Measurements from ENCODE around the gene SPACA4.

The SPACA4 gene

DNA sequence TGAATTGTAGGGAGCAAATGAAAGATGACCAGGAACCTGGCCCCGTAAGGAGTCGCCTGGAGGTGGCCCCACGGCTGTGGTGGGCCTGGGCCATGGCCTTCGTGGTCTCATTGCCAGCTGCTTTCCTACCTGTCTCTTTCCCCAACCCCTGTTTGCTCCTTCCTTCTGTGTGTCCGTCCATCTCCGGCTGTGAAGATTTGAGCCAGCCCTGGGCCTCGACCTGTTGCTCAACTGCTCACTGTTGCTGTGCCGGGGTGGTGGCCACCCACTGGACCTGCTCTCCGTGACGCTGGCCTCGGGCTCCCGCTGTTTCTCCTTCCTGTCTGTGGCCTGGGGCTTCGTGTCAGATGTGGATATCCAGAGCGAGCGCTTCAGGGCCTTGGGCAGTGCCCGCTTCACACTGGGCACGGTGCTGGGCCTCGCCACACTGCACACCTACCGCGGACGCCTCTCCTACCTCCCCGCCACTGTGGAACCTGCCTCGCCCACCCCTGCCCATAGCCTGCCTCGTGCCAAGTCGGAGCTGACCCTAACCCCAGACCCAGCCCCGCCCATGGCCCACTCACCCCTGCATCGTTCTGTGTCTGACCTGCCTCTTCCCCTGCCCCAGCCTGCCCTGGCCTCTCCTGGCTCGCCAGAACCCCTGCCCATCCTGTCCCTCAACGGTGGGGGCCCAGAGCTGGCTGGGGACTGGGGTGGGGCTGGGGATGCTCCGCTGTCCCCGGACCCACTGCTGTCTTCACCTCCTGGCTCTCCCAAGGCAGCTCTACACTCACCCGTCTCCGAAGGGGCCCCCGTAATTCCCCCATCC, 22.1 kb downstream of the SPACA4 start:
- no peak for DNase-seq
- no peaks in the 10 kb centered on the region for H3K36me3 ChIP-seq (replicated peaks; ENCODE audit: insufficient read depth, low read length)
- H4K20me1 ChIP-seq (ENCODE audit: insufficient read depth, low read length), result no peaks in the 10 kb centered on the region
- H3K27ac ChIP-seq (ENCODE audit: low read length), result no peak overlapping the region
- peaks cover 17% of the 10 kb centered on the region; the same call in 1 of the 2 replicates for H3F3A ChIP-seq (ENCODE audit: insufficient read depth, low read length)
- no peaks in the 10 kb centered on the region for H3K27me3 ChIP-seq (replicated peaks; ENCODE audit: insufficient read depth, low read length)
- no peak overlapping the region for H3K9ac ChIP-seq (ENCODE audit: low read length)
- no peak overlapping the region for H3K4me2 ChIP-seq (ENCODE audit: low read depth, low read length)
- H3K9me3 ChIP-seq (replicated peaks; ENCODE audit: insufficient read depth, low read length), result no peaks in the 10 kb centered on the region
- H3K79me2 ChIP-seq (ENCODE audit: low read length), result peaks cover 14% of the 10 kb centered on the region
- TF ChIP-seq, protein P1, sequence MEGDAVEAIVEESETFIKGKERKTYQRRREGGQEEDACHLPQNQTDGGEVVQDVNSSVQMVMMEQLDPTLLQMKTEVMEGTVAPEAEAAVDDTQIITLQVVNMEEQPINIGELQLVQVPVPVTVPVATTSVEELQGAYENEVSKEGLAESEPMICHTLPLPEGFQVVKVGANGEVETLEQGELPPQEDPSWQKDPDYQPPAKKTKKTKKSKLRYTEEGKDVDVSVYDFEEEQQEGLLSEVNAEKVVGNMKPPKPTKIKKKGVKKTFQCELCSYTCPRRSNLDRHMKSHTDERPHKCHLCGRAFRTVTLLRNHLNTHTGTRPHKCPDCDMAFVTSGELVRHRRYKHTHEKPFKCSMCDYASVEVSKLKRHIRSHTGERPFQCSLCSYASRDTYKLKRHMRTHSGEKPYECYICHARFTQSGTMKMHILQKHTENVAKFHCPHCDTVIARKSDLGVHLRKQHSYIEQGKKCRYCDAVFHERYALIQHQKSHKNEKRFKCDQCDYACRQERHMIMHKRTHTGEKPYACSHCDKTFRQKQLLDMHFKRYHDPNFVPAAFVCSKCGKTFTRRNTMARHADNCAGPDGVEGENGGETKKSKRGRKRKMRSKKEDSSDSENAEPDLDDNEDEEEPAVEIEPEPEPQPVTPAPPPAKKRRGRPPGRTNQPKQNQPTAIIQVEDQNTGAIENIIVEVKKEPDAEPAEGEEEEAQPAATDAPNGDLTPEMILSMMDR (IDR thresholded peaks at IDR 0.05; ENCODE audit: low read length), result no peak
- TF ChIP-seq EZH2 (optimal IDR thresholded peaks at IDR 0.05; ENCODE audit: low read depth, low read length), result no peak
- no peak for TF ChIP-seq EZH2phosphoT487 (IDR thresholded peaks at IDR 0.05; ENCODE audit: low read length)
- peaks cover 15% of the 10 kb centered on the region for H3K4me1 ChIP-seq (ENCODE audit: low read length)
- no peak overlapping the region for H2AFZ ChIP-seq (ENCODE audit: low read length)
- no peak overlapping the region for H3K4me3 ChIP-seq (ENCODE audit: low read length)
- no peaks in the 10 kb centered on the region for H3K9me2 ChIP-seq (replicated peaks; ENCODE audit: insufficient read depth, low read length)

DNA sequence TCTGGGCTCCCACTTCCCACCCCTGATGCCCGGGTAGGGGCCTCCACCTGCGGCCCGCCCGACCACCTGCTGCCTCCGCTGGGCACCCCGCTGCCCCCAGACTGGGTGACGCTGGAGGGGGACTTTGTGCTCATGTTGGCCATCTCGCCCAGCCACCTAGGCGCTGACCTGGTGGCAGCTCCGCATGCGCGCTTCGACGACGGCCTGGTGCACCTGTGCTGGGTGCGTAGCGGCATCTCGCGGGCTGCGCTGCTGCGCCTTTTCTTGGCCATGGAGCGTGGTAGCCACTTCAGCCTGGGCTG, 22.7 kb downstream of the SPACA4 start:
- H3K4me1 ChIP-seq (ENCODE audit: low read length), result peaks cover 19% of the 10 kb centered on the region
- no peak overlapping the region for H3K27ac ChIP-seq (ENCODE audit: low read length)
- H3K4me2 ChIP-seq (ENCODE audit: low read depth, low read length), result no peak overlapping the region

DNA sequence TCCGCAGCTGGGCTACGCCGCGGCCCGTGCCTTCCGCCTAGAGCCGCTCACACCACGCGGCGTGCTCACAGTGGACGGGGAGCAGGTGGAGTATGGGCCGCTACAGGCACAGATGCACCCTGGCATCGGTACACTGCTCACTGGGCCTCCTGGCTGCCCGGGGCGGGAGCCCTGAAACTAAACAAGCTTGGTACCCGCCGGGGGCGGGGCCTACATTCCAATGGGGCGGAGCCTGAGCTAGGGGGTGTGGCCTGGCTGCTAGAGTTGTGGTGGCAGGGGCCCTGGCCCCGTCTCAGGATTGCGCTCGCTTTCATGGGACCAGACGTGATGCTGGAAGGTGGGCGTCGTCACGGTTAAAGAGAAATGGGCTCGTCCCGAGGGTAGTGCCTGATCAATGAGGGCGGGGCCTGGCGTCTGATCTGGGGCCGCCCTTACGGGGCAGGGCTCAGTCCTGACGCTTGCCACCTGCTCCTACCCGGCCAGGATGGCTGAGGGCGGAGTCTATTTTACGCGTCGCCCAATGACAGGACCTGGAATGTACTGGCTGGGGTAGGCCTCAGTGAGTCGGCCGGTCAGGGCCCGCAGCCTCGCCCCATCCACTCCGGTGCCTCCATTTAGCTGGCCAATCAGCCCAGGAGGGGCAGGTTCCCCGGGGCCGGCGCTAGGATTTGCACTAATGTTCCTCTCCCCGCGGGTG, 23.2 kb downstream of the SPACA4 start:
- H3K4me2 ChIP-seq (ENCODE audit: low read depth, low read length), result no peak overlapping the region
- no peak for DNase-seq
- H3K27ac ChIP-seq (ENCODE audit: low read length), result no peak overlapping the region
- no peaks in the 10 kb centered on the region for H3K36me3 ChIP-seq (replicated peaks; ENCODE audit: insufficient read depth, low read length)
- H3K4me1 ChIP-seq (ENCODE audit: low read length), result peaks cover 21% of the 10 kb centered on the region
- no peak overlapping the region for H3K9ac ChIP-seq (ENCODE audit: low read length)
- no peak overlapping the region for H3K4me3 ChIP-seq (ENCODE audit: low read length)
- H4K20me1 ChIP-seq (ENCODE audit: insufficient read depth, low read length), result no peaks in the 10 kb centered on the region
- no peak overlapping the region for H2AFZ ChIP-seq (ENCODE audit: low read length)
- TF ChIP-seq EZH2phosphoT487 (IDR thresholded peaks at IDR 0.05; ENCODE audit: low read length), result no peak
- TF ChIP-seq, protein P1 (IDR thresholded peaks at IDR 0.05; ENCODE audit: low read length), result no peak
- TF ChIP-seq EZH2 (optimal IDR thresholded peaks at IDR 0.05; ENCODE audit: low read depth, low read length), result no peak
- no peaks in the 10 kb centered on the region for H3K9me2 ChIP-seq (replicated peaks; ENCODE audit: insufficient read depth, low read length)
- H3K27me3 ChIP-seq (replicated peaks; ENCODE audit: insufficient read depth, low read length), result no peaks in the 10 kb centered on the region
- H3F3A ChIP-seq (ENCODE audit: insufficient read depth, low read length), result peaks cover 20% of the 10 kb centered on the region
- H3K79me2 ChIP-seq (ENCODE audit: low read length), result peaks cover 8% of the 10 kb centered on the region
- no peaks in the 10 kb centered on the region for H3K9me3 ChIP-seq (replicated peaks; ENCODE audit: insufficient read depth, low read length)

More for the DNA sequence above, 22.7 kb downstream of the SPACA4 start:
- H2AFZ ChIP-seq (ENCODE audit: low read length), result no peak overlapping the region
- peaks cover 18% of the 10 kb centered on the region; the same call in 1 of the 2 replicates for H3F3A ChIP-seq (ENCODE audit: insufficient read depth, low read length)
- H3K9ac ChIP-seq (ENCODE audit: low read length), result no peak overlapping the region
- H3K9me3 ChIP-seq (replicated peaks; ENCODE audit: insufficient read depth, low read length), result no peaks in the 10 kb centered on the region
- DNase-seq, result no peak
- H3K27me3 ChIP-seq (replicated peaks; ENCODE audit: insufficient read depth, low read length), result no peaks in the 10 kb centered on the region
- no peak overlapping the region for H3K4me3 ChIP-seq (ENCODE audit: low read length)
- H4K20me1 ChIP-seq (ENCODE audit: insufficient read depth, low read length), result no peaks in the 10 kb centered on the region
- H3K36me3 ChIP-seq (replicated peaks; ENCODE audit: insufficient read depth, low read length), result no peaks in the 10 kb centered on the region
- peaks cover 13% of the 10 kb centered on the region for H3K79me2 ChIP-seq (ENCODE audit: low read length)
- no peaks in the 10 kb centered on the region for H3K9me2 ChIP-seq (replicated peaks; ENCODE audit: insufficient read depth, low read length)
- TF ChIP-seq EZH2 (optimal IDR thresholded peaks at IDR 0.05; ENCODE audit: low read depth, low read length), result no peak
- TF ChIP-seq, protein P1 (IDR thresholded peaks at IDR 0.05; ENCODE audit: low read length), result no peak

Measured in MM.1S (cell line).